Ecto neural progenitor cell (in vitro differentiated cells): ENCODE results near the gene SLC49A4.

Experiments used
- DNase-seq: peaks from one replicate; pipeline ENCODE4 v3.0.0-alpha.2; 2018; ENCODE audit warnings: low spot score

Gene SLC49A4

GRCh38 chr3:122930063-122930997 lies 135.5 kb downstream of the SLC49A4 start:
- no peak for DNase-seq
